ENCODE results near the gene MFF. TPM values are rescaled to one million over a fixed set of nuclear protein-coding genes. Genes with fewer than 3 reads are reported as not detected.
"Not testable (repeated sequence)": the region's sequence is repeated elsewhere in the genome, so short reads cannot be mapped to it uniquely, and the experiment has no call there.

MFF gene
- total RNA-seq, 1 donor from 2014 or later, result 103 TPM

GRCh38 chr2:227377467-227378351 lies 52.7 kb downstream of the MFF start:
- DNase-seq (ENCODE audit: low read depth), result no peak

- DNase-seq (ENCODE audit: low read depth), result no peak
Observed at GRCh38 chr2:227378371-227378782, 53.3 kb downstream of the MFF start.

GRCh38 chr2:227379095-227379494 lies 54.0 kb downstream of the MFF start, which contains the start of gene TM4SF20:
Gene TM4SF20 (minus strand): TSS chr2:227379306. CDS start chr2:227379268, 38 bp downstream.
- DNase-seq (ENCODE audit: low read depth), result no peak

- DNase-seq (ENCODE audit: low read depth), result not testable (repeated sequence)
Observed at GRCh38 chr2:227382241-227382835, 57.3 kb downstream of the MFF start.

GRCh38 chr2:227383686-227384085 lies 58.6 kb downstream of the MFF start:
- no peak for DNase-seq (ENCODE audit: low read depth)

GRCh38 chr2:227386630-227387029 lies 61.6 kb downstream of the MFF start:
- no peak for DNase-seq (ENCODE audit: low read depth)

GRCh38 chr2:227387583-227387982 lies 62.5 kb downstream of the MFF start, which contains the start of gene SCYGR1:
Gene SCYGR1 (minus strand): TSS chr2:227387949. CDS start chr2:227387949, 0 bp downstream.
- DNase-seq (ENCODE audit: low read depth), result not testable (repeated sequence)

GRCh38 chr2:227388537-227389011 lies 63.5 kb downstream of the MFF start:
- peak; percentile 54 for DNase-seq (ENCODE audit: low read depth)

GRCh38 chr2:227389231-227389630 lies 64.2 kb downstream of the MFF start:
- DNase-seq (ENCODE audit: low read depth), result no peak

- DNase-seq (ENCODE audit: low read depth), result no peak
Observed at GRCh38 chr2:227389661-227390060, 64.6 kb downstream of the MFF start.

- DNase-seq (ENCODE audit: low read depth), result no peak
Observed at GRCh38 chr2:227390468-227391256, 65.6 kb downstream of the MFF start.

- DNase-seq (ENCODE audit: low read depth), result no peak
Observed at GRCh38 chr2:227394401-227394800, 69.3 kb downstream of the MFF start.

GRCh38 chr2:227395556-227395955 lies 70.5 kb downstream of the MFF start:
- no peak for DNase-seq (ENCODE audit: low read depth)

GRCh38 chr2:227397562-227397961 lies 72.5 kb downstream of the MFF start:
- DNase-seq (ENCODE audit: low read depth), result no peak

- no peak for DNase-seq (ENCODE audit: low read depth)
Observed at GRCh38 chr2:227398684-227399670, 73.9 kb downstream of the MFF start.

GRCh38 chr2:227401550-227401949 lies 76.5 kb downstream of the MFF start:
- no peak for DNase-seq (ENCODE audit: low read depth)

- no peak for DNase-seq (ENCODE audit: low read depth)
Observed at GRCh38 chr2:227402321-227402720, 77.3 kb downstream of the MFF start.

- no peak for DNase-seq (ENCODE audit: low read depth)
Observed at GRCh38 chr2:227402959-227403358, 77.9 kb downstream of the MFF start.

GRCh38 chr2:227404585-227405271 lies 79.7 kb downstream of the MFF start:
- no peak for DNase-seq (ENCODE audit: low read depth)
